ENCODE data around the gene CPEB2.

CPEB2 gene

GRCh38 chr4:15020502-15021286, 18.4 kb downstream of the CPEB2 start:
- H3K27me3 ChIP-seq (replicated peaks), result no peaks in the 10 kb centered on the region
- peaks cover 44% of the 10 kb centered on the region for H3K36me3 ChIP-seq (replicated peaks)
- no peak overlapping the region for H3K4me3 ChIP-seq (ENCODE audit: low read depth, low read length)
- in situ Hi-C loops (cut with HindIII; ENCODE audit: low pct_ligation_motif_present, low sequenced_read_pairs), result loop anchor here (25.0 kb wide), 1 partner anchor 1358 kb away; no protein-coding TSS in a partner anchor
- TF ChIP-seq CTCF (IDR thresholded peaks at IDR 0.05; ENCODE audit: low read depth, low read length, missing control alignments), result no peak
- no peak for DNase-seq
- no peak overlapping the region for H3K27ac ChIP-seq

- in situ Hi-C loops (cut with HindIII; ENCODE audit: low pct_ligation_motif_present, low sequenced_read_pairs), result loop anchor here (25.0 kb wide), 1 partner anchor 1359 kb away; no protein-coding TSS in a partner anchor
- Histone ChIP-seq H3K27ac (no peak overlapping the region), H3K27me3 (replicated peaks) (no peaks in the 10 kb centered on the region), H3K36me3 (replicated peaks) (peaks cover 40% of the 10 kb centered on the region), H3K4me3 (ENCODE audit: low read depth, low read length) (no peak overlapping the region)
- TF ChIP-seq CTCF (IDR thresholded peaks at IDR 0.05; ENCODE audit: low read depth, low read length, missing control alignments), result no peak
- DNase-seq, result no peak
Observed at GRCh38 chr4:15021311-15021710, 19.0 kb downstream of the CPEB2 start.

GRCh38 chr4:15021946-15022345, 19.7 kb downstream of the CPEB2 start:
- H3K27me3 ChIP-seq (replicated peaks), result no peaks in the 10 kb centered on the region
- peaks cover 38% of the 10 kb centered on the region for H3K36me3 ChIP-seq (replicated peaks)
- no peak for TF ChIP-seq CTCF (IDR thresholded peaks at IDR 0.05; ENCODE audit: low read depth, low read length, missing control alignments)
- in situ Hi-C loops (cut with HindIII; ENCODE audit: low pct_ligation_motif_present, low sequenced_read_pairs), result loop anchor here (25.0 kb wide), 1 partner anchor 1360 kb away; no protein-coding TSS in a partner anchor
- H3K4me3 ChIP-seq (ENCODE audit: low read depth, low read length), result no peak overlapping the region
- DNase-seq, result no peak
- H3K27ac ChIP-seq, result no peak overlapping the region

GRCh38 chr4:15024386-15024785, 22.1 kb downstream of the CPEB2 start:
- peaks cover 36% of the 10 kb centered on the region for H3K36me3 ChIP-seq (replicated peaks)
- in situ Hi-C loops (cut with HindIII; ENCODE audit: low pct_ligation_motif_present, low sequenced_read_pairs), result loop anchor here (25.0 kb wide), 1 partner anchor 1362 kb away; no protein-coding TSS in a partner anchor
- H3K27ac ChIP-seq, result no peak overlapping the region
- H3K4me3 ChIP-seq (ENCODE audit: low read depth, low read length), result no peak overlapping the region
- no peak for DNase-seq
- no peaks in the 10 kb centered on the region for H3K27me3 ChIP-seq (replicated peaks)
- no peak for TF ChIP-seq CTCF (IDR thresholded peaks at IDR 0.05; ENCODE audit: low read depth, low read length, missing control alignments)

- DNase-seq, result no peak
- Histone ChIP-seq H3K4me3 (ENCODE audit: low read depth, low read length) (no peak overlapping the region), H3K27ac (no peak overlapping the region), H3K36me3 (replicated peaks) (peaks cover 29% of the 10 kb centered on the region), H3K27me3 (replicated peaks) (no peaks in the 10 kb centered on the region)
- no peak for TF ChIP-seq CTCF (IDR thresholded peaks at IDR 0.05; ENCODE audit: low read depth, low read length, missing control alignments)
- in situ Hi-C loops (cut with HindIII; ENCODE audit: low pct_ligation_motif_present, low sequenced_read_pairs), result no loop called here
Observed at GRCh38 chr4:15025693-15026092, 23.4 kb downstream of the CPEB2 start.
